Measurements from ENCODE around the gene HIVEP3. TPM values are rescaled to one million over a fixed set of nuclear protein-coding genes. Genes with fewer than 3 reads are reported as not detected.

The HIVEP3 gene
- polyA plus RNA-seq, 1 of the 3 experiments (the other 2 are of a cell fraction), result 6.4 TPM

- no peaks in the 10 kb centered on the region for H3K27me3 ChIP-seq (ENCODE audit: insufficient read depth)
- 88% methylated on average over 3 of the region's 3 CpGs for WGBS (ENCODE audit: low lambda C conversion rate)
- no peak overlapping the region for H2AFZ ChIP-seq (ENCODE audit: low read depth)
- H3K4me3 ChIP-seq (ENCODE audit: low read depth in 2 of 2, low read length in 1 of 2), result no peak overlapping the region
- TF ChIP-seq EP300 (IDR thresholded peaks at IDR 0.05; ENCODE audit: borderline replicate concordance in 1 of 2, low read depth in 1 of 2, low read length in 1 of 2) (no peak), ZBTB33 (IDR thresholded peaks at IDR 0.05; ENCODE audit: borderline replicate concordance, low read depth) (no peak), RAD21 (IDR thresholded peaks at IDR 0.05; ENCODE audit: low read length) (no peak), USF1 (IDR thresholded peaks at IDR 0.05; ENCODE audit: borderline replicate concordance, low read depth) (no peak), MEF2A (IDR thresholded peaks at IDR 0.05; ENCODE audit: borderline replicate concordance, low read depth) (no peak)
- no peaks in the 10 kb centered on the region for H4K20me1 ChIP-seq (ENCODE audit: insufficient read depth)
- H3K79me2 ChIP-seq (ENCODE audit: insufficient read depth), result no peaks in the 10 kb centered on the region; the same call in 1 of the 2 replicates
- peaks cover 0 to 10% of the 10 kb centered on the region in 2 experiments for H3K36me3 ChIP-seq (replicated peaks in 1 of 2; ENCODE audit: control insufficient read depth in 1 of 2, insufficient read depth in 2 of 2, low read length in 1 of 2)
- no peak overlapping the region for H3K4me2 ChIP-seq
- CTCF ChIA-PET, result interaction anchor here (1.4 to 1.6 kb wide), 2 partner anchors 9 to 10 kb away, joined by 5 to 6 read pairs; partner anchors contain the start of gene HIVEP3
- DNase-seq, result no peak
- POLR2A ChIA-PET, result no interaction called here
- H3K9me2 ChIP-seq, result no peaks in the 10 kb centered on the region
- H3K4me1 ChIP-seq (ENCODE audit: control insufficient read depth in 1 of 2, insufficient read depth in 2 of 2, low read depth in 1 of 2, low read length in 1 of 2), result peaks cover 0 to 2% of the 10 kb centered on the region in 2 experiments; a peak in 2 of 4 replicates
- H3K9ac ChIP-seq, result no peak overlapping the region
- no peaks in the 10 kb centered on the region for H3F3A ChIP-seq (replicated peaks; ENCODE audit: insufficient read depth)
- H3K9me3 ChIP-seq, result 0 out of 2 replicates have a peak, but pooled peaks cover 15% of the 10 kb centered on the region
- H3K27ac ChIP-seq (ENCODE audit: low read depth in 2 of 2, low read length in 1 of 2), result no peak overlapping the region
Measured at GRCh38 chr1:41908288-41908895, 10.3 kb downstream of the HIVEP3 start.

- Histone ChIP-seq H3K27ac (ENCODE audit: low read depth in 2 of 2, low read length in 1 of 2) (no peak overlapping the region), H3K4me1 (ENCODE audit: control insufficient read depth in 1 of 2, insufficient read depth in 2 of 2, low read depth in 1 of 2, low read length in 1 of 2) (peaks cover 2 to 11% of the 10 kb centered on the region in 2 experiments; a peak in 3 of 4 replicates), H3K4me3 (ENCODE audit: low read depth in 2 of 2, low read length in 1 of 2) (no peak overlapping the region), H3K4me2 (no peak overlapping the region), H3K79me2 (ENCODE audit: insufficient read depth) (no peaks in the 10 kb centered on the region; the same call in 1 of the 2 replicates), H3K9me2 (no peaks in the 10 kb centered on the region), H3K27me3 (ENCODE audit: insufficient read depth) (no peaks in the 10 kb centered on the region), H3K36me3 (replicated peaks in 1 of 2; ENCODE audit: control insufficient read depth in 1 of 2, insufficient read depth in 2 of 2, low read length in 1 of 2) (peaks cover 0 to 10% of the 10 kb centered on the region in 2 experiments), H4K20me1 (ENCODE audit: insufficient read depth) (no peaks in the 10 kb centered on the region), H3K9ac (no peak overlapping the region), H3F3A (replicated peaks; ENCODE audit: insufficient read depth) (peaks cover 1% of the 10 kb centered on the region), H2AFZ (ENCODE audit: low read depth) (no peak overlapping the region), H3K9me3 (0 out of 2 replicates have a peak, but pooled peaks cover 15% of the 10 kb centered on the region)
- 96% methylated on average over 8 of the region's 8 CpGs for WGBS (ENCODE audit: low lambda C conversion rate)
- DNase-seq, result no peak
- TF ChIP-seq YY1 (IDR thresholded peaks at IDR 0.05; ENCODE audit: low read depth), result no peak
- TF ChIP-seq IRF3 (IDR thresholded peaks at IDR 0.05; ENCODE audit: low read depth, low read length), result no peak
- no peak for TF ChIP-seq CHD2 (IDR thresholded peaks at IDR 0.05; ENCODE audit: low read length, partially characterized antibody)
- no peak for TF ChIP-seq GATA2 (CRISPR knock-in tag; IDR thresholded peaks at IDR 0.05)
- TF ChIP-seq NRF1 (IDR thresholded peaks at IDR 0.05; ENCODE audit: low read depth, low read length), result no peak
- TF ChIP-seq ELF1 (IDR thresholded peaks at IDR 0.05), result no peak
- POLR2A ChIA-PET, result no interaction called here
- CTCF ChIA-PET, result interaction anchor here (1.4 kb wide), 1 partner anchor 10 kb away, joined by 6 read pairs; no protein-coding TSS in a partner anchor
Measured at GRCh38 chr1:41907446-41907845, 11.3 kb downstream of the HIVEP3 start.
